Common myeloid progenitor, CD34-positive (primary cell): ENCODE data around the gene LIN52. TPM values are rescaled to one million over a fixed set of nuclear protein-coding genes. Genes with fewer than 3 reads are reported as not detected.

ENCODE experiments used
- CTCF ChIA-PET: fragments of 350-600 bp; sonication (Branson Sonifier 250); formaldehyde crosslinking; loops from one replicate; lab custom pipeline; 2021; ENCODE audit warnings: antibody characterized with exemption; lab: Charles Lee
- POLR2A ChIA-PET: fragments of 350-600 bp; sonication (Branson Sonifier 250); formaldehyde crosslinking; loops from one replicate; lab custom pipeline; 2021; ENCODE audit warnings: antibody characterized with exemption; lab: Charles Lee
- DNase-seq, 3 donors: peaks; one replicate each; pipeline versions ENCODE4 v3.0.0 to v3.0.0-alpha.2; 2013
- H3K27ac ChIP-seq, 2 experiments: 1 replicate in 1 of 2; 2 replicates in 1 of 2; pipeline ENCODE4 v1.7.0; 2013; ENCODE audit warnings: inconsistent platforms in 2 of 2, low read length in 2 of 2, mild to moderate bottlenecking in 2 of 2, low read depth in 1 of 2, moderate library complexity in 1 of 2; ENCODE audit not compliant: severe bottlenecking in 2 of 2, insufficient read depth in 1 of 2, poor library complexity in 1 of 2
- H3K27me3 ChIP-seq, 5 experiments: replicated peaks in 2 of 5; 1 replicate in 3 of 5; 2 replicates in 2 of 5; pipeline versions ENCODE4 v1.6.1 to v1.7.0; 2013; ENCODE audit warnings: low read length in 4 of 5, mild to moderate bottlenecking in 2 of 5, moderate library complexity in 2 of 5, inconsistent platforms in 1 of 5; ENCODE audit not compliant: insufficient read depth in 5 of 5, control insufficient read depth in 4 of 5
- H3K36me3 ChIP-seq, 4 experiments: 1 replicate in 2 of 4; 2 replicates in 2 of 4; pipeline versions ENCODE4 v1.6.1 to v1.7.0; 2013; ENCODE audit warnings: low read length in 3 of 4, control low read depth in 1 of 4, mild to moderate bottlenecking in 1 of 4; ENCODE audit not compliant: control insufficient read depth in 4 of 4, insufficient read depth in 4 of 4
- H3K4me1 ChIP-seq, 4 experiments: 1 replicate in 3 of 4; 2 replicates in 1 of 4; pipeline versions ENCODE4 v1.6.1 to v1.7.1; 2013; ENCODE audit warnings: low read length in 3 of 4, mild to moderate bottlenecking in 3 of 4, control low read depth in 1 of 4, inconsistent platforms in 1 of 4, moderate library complexity in 1 of 4; ENCODE audit not compliant: control insufficient read depth in 4 of 4, insufficient read depth in 4 of 4; ENCODE audit errors: control extremely low read depth in 1 of 4
- H3K4me3 ChIP-seq, 7 experiments: 1 replicate in 4 of 7; 2 replicates in 3 of 7; pipeline versions ENCODE4 v1.5.1 to v1.7.0; 2013; ENCODE audit warnings: mild to moderate bottlenecking in 7 of 7, low read length in 6 of 7, moderate library complexity in 6 of 7, inconsistent platforms in 2 of 7, low read depth in 2 of 7, control low read depth in 1 of 7; ENCODE audit not compliant: insufficient read depth in 4 of 7, control insufficient read depth in 1 of 7; ENCODE audit errors: extremely low read depth in 1 of 7
- H3K9me3 ChIP-seq, 5 experiments: 1 replicate in 4 of 5; 2 replicates in 1 of 5; pipeline versions ENCODE4 v1.6.1 to v1.7.1; 2013; ENCODE audit warnings: low read length in 4 of 5, mild to moderate bottlenecking in 2 of 5, inconsistent platforms in 1 of 5, low read depth in 1 of 5, moderate library complexity in 1 of 5; ENCODE audit not compliant: control insufficient read depth in 4 of 5, insufficient read depth in 2 of 5; ENCODE audit errors: control extremely low read depth in 1 of 5
- WGBS: methylation state at CpG from one replicate; pipeline ENCODE4 v1.1.5; 2013; ENCODE audit not compliant: insufficient coverage; 5-methylcytosine and 5-hydroxymethylcytosine counted together
- polyA plus RNA-seq: library from polyadenylated mRNA; unstranded; fragments of 120-200 nt; gene quantifications from one replicate; pipeline ENCODE4 v1.2.1, GENCODE V29; 2013

LIN52 gene
- polyA plus RNA-seq: 6.3 TPM

DNA sequence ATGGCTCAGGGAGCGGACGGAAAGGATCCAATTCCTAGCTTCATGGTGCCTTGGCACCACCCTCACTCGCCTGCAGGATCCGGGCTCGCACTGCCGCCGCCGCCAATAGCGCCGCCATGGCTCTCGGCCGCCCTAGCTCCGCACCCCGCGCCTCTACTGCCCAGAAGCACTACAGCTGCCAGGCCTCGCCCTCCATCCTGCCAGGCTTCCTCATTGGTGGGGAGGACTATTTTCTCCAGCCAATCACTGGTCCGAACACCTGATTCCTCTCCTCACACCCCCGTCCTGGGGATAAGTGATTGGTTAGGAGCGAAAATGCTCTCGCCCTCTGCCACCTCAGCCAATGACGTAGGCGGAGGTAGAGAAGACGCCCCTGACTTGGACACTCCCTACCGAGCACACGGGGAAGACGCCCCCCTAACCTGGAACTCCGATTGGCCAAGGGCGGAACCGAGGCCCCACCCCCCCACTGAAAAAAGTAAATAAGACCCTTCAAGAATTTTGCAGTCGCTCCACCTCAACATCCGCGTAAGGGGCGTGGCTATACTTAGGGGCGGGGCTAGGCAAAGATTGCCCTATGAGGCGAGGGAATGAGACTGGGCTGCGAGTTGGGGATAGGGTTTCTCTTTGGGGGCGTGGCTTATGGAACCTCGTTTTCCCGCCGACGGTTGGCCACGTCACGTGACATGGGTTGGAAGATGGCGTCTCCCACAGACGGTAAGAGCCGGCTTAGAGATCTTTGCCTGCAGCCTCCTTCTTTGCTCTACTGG, at the start of gene LIN52, which contains the start of gene ALDH6A1:
Gene LIN52 (plus strand): TSS at position 680 of the 770 bp plus-strand sequence. CDS start 19 bp downstream, at position 699.
Gene ALDH6A1 (minus strand): TSS at position 177 of the 770 bp plus-strand sequence. CDS start 59 bp downstream, at position 118.
- H3K4me3 ChIP-seq: peak within 1 kb of the TSS; percentile 75 to 99 (median 96)
- WGBS: 0% methylated on average over 34 of the region's 46 CpGs
- POLR2A ChIA-PET: interaction anchor here (0.6 to 0.7 kb wide), 3 partner anchors 409 to 1438 kb away, joined by 3 to 5 read pairs (median 4); partner anchors contain the start of genes BATF, ISCA2 and NPC2
- H3K4me1 ChIP-seq: peaks cover 9 to 23% (median 17%) of the 10 kb centered on the region in 4 experiments
- H3K9me3 ChIP-seq: no peaks in the 10 kb centered on the region
- peak; percentile 100 for DNase-seq
- H3K27me3 ChIP-seq: no peaks in the 10 kb centered on the region
- CTCF ChIA-PET: interaction anchor here (1.0 kb wide), 1 partner anchor 22 kb away, joined by 3 read pairs; no protein-coding TSS in a partner anchor
- no peaks in the 10 kb centered on the region for H3K36me3 ChIP-seq
- H3K27ac ChIP-seq: peak within 1 kb of the TSS; percentile 74 to 91

- CTCF ChIA-PET: no interaction called here
- Histone ChIP-seq H3K4me3 (no peak overlapping the region), H3K4me1 (peaks cover 0 to 2% (median 0%) of the 10 kb centered on the region in 4 experiments), H3K27ac (no peak overlapping the region), H3K36me3 (no peaks in the 10 kb centered on the region), H3K9me3 (no peaks in the 10 kb centered on the region), H3K27me3 (no peaks in the 10 kb centered on the region)
- POLR2A ChIA-PET: no interaction called here
- 100% methylated on average over 2 of the region's 4 CpGs for WGBS
- no peak for DNase-seq
These were observed 49.2 kb upstream of the LIN52 start for GRCh38 chr14:74035556-74035955.

DNA sequence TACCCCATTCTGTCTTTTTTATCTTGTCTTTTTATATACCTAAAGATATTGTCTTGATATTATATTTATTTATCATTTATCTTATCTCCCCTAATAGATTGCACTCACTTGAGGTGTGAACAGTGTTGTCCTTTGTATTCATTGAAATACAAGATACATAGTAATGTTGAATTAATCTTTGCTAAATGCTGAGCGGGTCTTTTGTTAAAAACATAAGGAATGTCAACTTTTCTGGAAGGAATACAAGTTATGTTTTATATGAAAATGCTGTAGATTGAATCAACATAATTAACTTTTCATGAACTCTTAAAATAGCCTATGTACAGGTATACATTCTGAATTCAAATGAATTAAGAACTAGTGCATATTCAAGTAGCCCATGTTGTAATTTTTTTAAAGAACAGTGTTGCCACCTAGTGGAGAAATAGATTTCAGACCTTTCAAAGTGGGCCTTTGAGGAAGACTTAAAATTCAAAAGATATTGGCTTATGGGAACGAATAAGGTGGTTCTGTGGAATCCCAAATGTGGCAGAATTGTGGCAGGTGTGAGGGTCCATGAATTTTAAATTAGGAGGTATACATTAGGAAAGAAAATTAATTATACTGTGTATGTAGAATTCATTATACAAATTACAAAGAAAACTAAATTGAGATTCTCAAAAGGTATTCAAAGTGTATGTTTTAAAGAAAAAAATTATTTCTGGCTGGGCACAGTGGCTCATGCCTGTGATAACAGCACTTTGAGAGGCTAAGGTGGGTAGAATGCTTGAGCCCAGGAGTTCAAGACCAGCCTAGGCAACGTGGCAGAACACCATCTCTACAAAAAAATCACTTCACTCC, 46.5 kb upstream of the LIN52 start:
- H3K4me3 ChIP-seq: no peak overlapping the region
- no peaks in the 10 kb centered on the region for H3K36me3 ChIP-seq
- no peaks in the 10 kb centered on the region for H3K9me3 ChIP-seq
- CTCF ChIA-PET: interaction anchor here (0.8 to 1.1 kb wide), 3 partner anchors 11 to 23 kb away, joined by 3 to 4 read pairs (median 3); no protein-coding TSS in a partner anchor
- H3K4me1 ChIP-seq: peaks cover 0 to 2% (median 0%) of the 10 kb centered on the region in 4 experiments
- H3K27ac ChIP-seq: no peak overlapping the region
- H3K27me3 ChIP-seq: no peaks in the 10 kb centered on the region
- POLR2A ChIA-PET: no interaction called here
- peak; percentile 55 to 73 (median 64) for DNase-seq
- WGBS: no CpG with 5 or more reads among the region's 3 CpGs

- H3K4me1 ChIP-seq: peaks cover 0 to 2% (median 0%) of the 10 kb centered on the region in 4 experiments
- POLR2A ChIA-PET: no interaction called here
These were observed 42.5 kb upstream of the LIN52 start for GRCh38 chr14:74042296-74042695.

GRCh38 chr14:74045522-74045921, 39.2 kb upstream of the LIN52 start:
- Histone ChIP-seq H3K4me1 (peaks cover 0 to 6% (median 1%) of the 10 kb centered on the region in 4 experiments), H3K4me3 (no peak overlapping the region), H3K9me3 (no peaks in the 10 kb centered on the region), H3K27me3 (no peaks in the 10 kb centered on the region), H3K36me3 (peaks cover 0 to 3% (median 0%) of the 10 kb centered on the region in 4 experiments), H3K27ac (no peak overlapping the region)
- WGBS: no CpG with 5 or more reads among the region's 4 CpGs
- ChIA-PET CTCF (no interaction called here), POLR2A (no interaction called here)
- no peak for DNase-seq

More at GRCh38 chr14:74042296-74042695, 42.5 kb upstream of the LIN52 start:
- Histone ChIP-seq H3K4me3 (no peak overlapping the region), H3K27me3 (no peaks in the 10 kb centered on the region), H3K9me3 (no peaks in the 10 kb centered on the region), H3K36me3 (no peaks in the 10 kb centered on the region), H3K27ac (no peak overlapping the region)
- CTCF ChIA-PET: interaction anchor here (1.2 kb wide), 1 partner anchor 24 kb away, joined by 5 read pairs; no protein-coding TSS in a partner anchor
- DNase-seq: no peak
- no CpG with 5 or more reads among the region's 2 CpGs for WGBS

- no peak for DNase-seq
These were observed 36.5 kb upstream of the LIN52 start for GRCh38 chr14:74048281-74048680.

More at GRCh38 chr14:74048281-74048680, 36.5 kb upstream of the LIN52 start:
- Histone ChIP-seq H3K9me3 (no peaks in the 10 kb centered on the region), H3K4me1 (peaks cover 0 to 6% (median 1%) of the 10 kb centered on the region in 4 experiments), H3K27ac (no peak overlapping the region), H3K27me3 (no peaks in the 10 kb centered on the region), H3K36me3 (peaks cover 0 to 3% (median 0%) of the 10 kb centered on the region in 4 experiments), H3K4me3 (no peak overlapping the region)
- 100% methylated on average over 2 of the region's 3 CpGs for WGBS
- ChIA-PET POLR2A (interaction anchor here (0.6 kb wide), 1 partner anchor 56 kb away, joined by 9 read pairs; no protein-coding TSS in a partner anchor), CTCF (interaction anchor here (1.3 to 2.0 kb wide), 4 partner anchors 8 to 17 kb away, joined by 3 to 5 read pairs (median 4); no protein-coding TSS in a partner anchor)
